ENCODE measurements around the gene TBC1D7. TPM values are rescaled to one million over a fixed set of nuclear protein-coding genes. Genes with fewer than 3 reads are reported as not detected.

Gene TBC1D7
- total RNA-seq, 1 experiment from 2014 or later = 13.7 TPM

- RAD21 ChIA-PET (ENCODE audit: low non-redundant PET in 1 of 2, low total read pairs in 2 of 2, uncharacterized antibody in 2 of 2, unreplicated experiment in 2 of 2) = no interaction called here
- CTCF ChIA-PET = no interaction called here
- POLR2A ChIA-PET = no interaction called here
- intact Hi-C loops (cut with micrococcal nuclease) = no loop called here
- no peaks in the 10 kb centered on the region for H3K9me3 ChIP-seq (ENCODE audit: control insufficient read depth in 1 of 2, insufficient read depth in 1 of 2, low read depth in 1 of 2, low read length in 2 of 2)
- no peak overlapping the region for H3K4me2 ChIP-seq (ENCODE audit: low read length)
- H2AFZ ChIP-seq (ENCODE audit: low read depth, low read length, poor library complexity, severe bottlenecking) = no peak overlapping the region
- H3K9me2 ChIP-seq (ENCODE audit: insufficient read depth) = no peaks in the 10 kb centered on the region
- no peaks in the 10 kb centered on the region for H3K36me3 ChIP-seq (ENCODE audit: control insufficient read depth in 1 of 2, insufficient read depth in 2 of 2, low read length in 2 of 2)
- H3K27me3 ChIP-seq (ENCODE audit: insufficient read depth, low read length) = no peaks in the 10 kb centered on the region
- no peak overlapping the region for H3K27ac ChIP-seq (ENCODE audit: low read depth, low read length)
- no peak for TF ChIP-seq RAD21 (IDR thresholded peaks at IDR 0.05; ENCODE audit: low read depth)
- no peak for TF ChIP-seq JUND (IDR thresholded peaks at IDR 0.05)
- TF ChIP-seq SIN3A (IDR thresholded peaks at IDR 0.05; ENCODE audit: low read depth) = no peak
- no peak for TF ChIP-seq EZH2 (IDR thresholded peaks at IDR 0.05)
- TF ChIP-seq FOSL1 (IDR thresholded peaks at IDR 0.05; ENCODE audit: low read depth) = no peak
- no peak for TF ChIP-seq REST (IDR thresholded peaks at IDR 0.05; ENCODE audit: low read depth)
- no peak for TF ChIP-seq CTCF (IDR thresholded peaks at IDR 0.05 in 2 of 3, conservative IDR thresholded peaks at IDR 0.05 in 1 of 3; ENCODE audit: borderline replicate concordance in 1 of 3, insufficient read depth in 1 of 3, low read depth in 2 of 3, low read length in 2 of 3)
- TF ChIP-seq SP1 (IDR thresholded peaks at IDR 0.05; ENCODE audit: low read depth) = no peak
- TF ChIP-seq POLR2A (IDR thresholded peaks at IDR 0.05; ENCODE audit: borderline replicate concordance, extremely low read depth, insufficient read depth, insufficient read length) = no peak
- TF ChIP-seq EZH2phosphoT487 (IDR thresholded peaks at IDR 0.05; ENCODE audit: borderline replicate concordance) = no peak
- ATAC-seq (no peak), DNase-seq (ENCODE audit: low read depth, low spot score) (no peak)
- no peak overlapping the region for H3K9ac ChIP-seq (ENCODE audit: low read length)
- H3K79me2 ChIP-seq (ENCODE audit: insufficient read depth, low read length) = no peaks in the 10 kb centered on the region
- no peaks in the 10 kb centered on the region; a peak in 1 of 4 replicates for H3K4me1 ChIP-seq (ENCODE audit: control insufficient read depth in 1 of 2, insufficient read depth in 2 of 2, low read length in 2 of 2)
- no peaks in the 10 kb centered on the region for H4K20me1 ChIP-seq (ENCODE audit: insufficient read depth)
- H3K4me3 ChIP-seq (replicated peaks in 1 of 2; ENCODE audit: low read depth in 1 of 2, low read length in 2 of 2) = no peak overlapping the region
- BruUV-seq (replicated peaks) = no TSS peak
Observed at GRCh38 chr6:13372688-13373487, 44.6 kb upstream of the TBC1D7 start.

Data from HCT116 (cell line).